KMS-11 (cell line): ENCODE results near the gene MFAP4.

Experiments used
- H2AFZ ChIP-seq: fragments of 200-600 bp; sonication (generic); 2 replicates; pipeline ENCODE4 v1.6.1; 2016; ENCODE audit warnings: antibody characterized with exemption, mixed run types, low read depth
- H3K27ac ChIP-seq: fragments of 200-600 bp; sonication (generic); 2 replicates; pipeline ENCODE4 v1.6.1; 2016; ENCODE audit warnings: mild to moderate bottlenecking, mixed run types
- H3K27me3 ChIP-seq: fragments of 200-600 bp; sonication (generic); 2 replicates; pipeline ENCODE4 v1.6.1; 2017; ENCODE audit warnings: mild to moderate bottlenecking, low read depth, mixed run types, moderate library complexity; ENCODE audit not compliant: insufficient read depth
- H3K36me3 ChIP-seq: fragments of 200-600 bp; sonication (generic); 2 replicates; pipeline ENCODE4 v1.6.1; 2017; ENCODE audit warnings: mild to moderate bottlenecking, mixed run types; ENCODE audit not compliant: insufficient read depth
- H3K4me1 ChIP-seq: fragments of 200-600 bp; sonication (generic); 2 replicates; pipeline ENCODE4 v1.6.1; 2016; ENCODE audit warnings: mild to moderate bottlenecking, low read depth, mixed run types; ENCODE audit not compliant: poor library complexity, severe bottlenecking
- H3K4me2 ChIP-seq: fragments of 200-600 bp; sonication (generic); 2 replicates; pipeline ENCODE4 v1.7.0; 2016; ENCODE audit warnings: mild to moderate bottlenecking, mixed run types
- H3K4me3 ChIP-seq: fragments of 200-600 bp; sonication (generic); IDR thresholded peaks from 2 replicates; pipeline ENCODE4 v1.6.1; 2017; ENCODE audit warnings: low read depth, low read length, mixed read lengths; ENCODE audit not compliant: insufficient read depth
- H3K79me2 ChIP-seq: fragments of 200-600 bp; sonication (generic); 2 replicates; pipeline ENCODE4 v1.6.1; 2016; ENCODE audit warnings: low read depth, mixed run types; ENCODE audit not compliant: insufficient read depth
- H3K9ac ChIP-seq: fragments of 200-600 bp; sonication (generic); 2 replicates; pipeline ENCODE4 v1.6.1; 2016; ENCODE audit warnings: mild to moderate bottlenecking, mixed run types
- H4K20me1 ChIP-seq: fragments of 200-600 bp; sonication (generic); 2 replicates; pipeline ENCODE4 v1.6.1; 2016; ENCODE audit warnings: mild to moderate bottlenecking, mixed run types; ENCODE audit not compliant: insufficient read depth
- TF ChIP-seq, protein P1 (sequence below): fragments of 200-600 bp; sonication (generic); conservative IDR thresholded peaks from 2 replicates; pipeline ENCODE4 v1.6.1; 2017; ENCODE audit warnings: low read depth, mild to moderate bottlenecking, antibody characterized with exemption, low read length, moderate library complexity, mixed read lengths

The MFAP4 gene

DNA sequence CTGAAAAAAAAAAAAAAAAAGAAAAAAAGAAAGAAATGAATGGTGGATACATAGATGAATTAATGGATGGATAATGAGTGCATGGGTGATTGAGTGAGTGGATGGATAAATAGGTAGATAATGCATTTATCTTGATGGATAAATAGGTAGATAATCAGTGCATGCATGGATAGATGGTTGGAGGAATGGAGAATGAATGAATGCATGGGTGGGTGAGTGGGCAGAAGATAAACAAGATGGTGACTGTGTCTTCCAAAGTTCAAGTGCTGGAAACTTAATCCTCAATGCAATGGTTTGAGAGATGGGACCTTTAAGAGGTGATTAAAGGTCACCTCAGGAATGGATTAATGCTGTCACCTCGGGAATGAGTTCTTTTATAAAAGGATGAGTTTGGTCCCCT, 17.3 kb upstream of the MFAP4 start:
- Histone ChIP-seq H3K27me3 (no peaks in the 10 kb centered on the region), H2AFZ (no peak overlapping the region), H3K4me1 (no peaks in the 10 kb centered on the region), H3K36me3 (no peaks in the 10 kb centered on the region), H3K9ac (no peak overlapping the region), H4K20me1 (no peaks in the 10 kb centered on the region), H3K27ac (no peak overlapping the region), H3K79me2 (no peaks in the 10 kb centered on the region), H3K4me2 (no peak overlapping the region), H3K4me3 (no peak overlapping the region)
- TF ChIP-seq, protein P1, sequence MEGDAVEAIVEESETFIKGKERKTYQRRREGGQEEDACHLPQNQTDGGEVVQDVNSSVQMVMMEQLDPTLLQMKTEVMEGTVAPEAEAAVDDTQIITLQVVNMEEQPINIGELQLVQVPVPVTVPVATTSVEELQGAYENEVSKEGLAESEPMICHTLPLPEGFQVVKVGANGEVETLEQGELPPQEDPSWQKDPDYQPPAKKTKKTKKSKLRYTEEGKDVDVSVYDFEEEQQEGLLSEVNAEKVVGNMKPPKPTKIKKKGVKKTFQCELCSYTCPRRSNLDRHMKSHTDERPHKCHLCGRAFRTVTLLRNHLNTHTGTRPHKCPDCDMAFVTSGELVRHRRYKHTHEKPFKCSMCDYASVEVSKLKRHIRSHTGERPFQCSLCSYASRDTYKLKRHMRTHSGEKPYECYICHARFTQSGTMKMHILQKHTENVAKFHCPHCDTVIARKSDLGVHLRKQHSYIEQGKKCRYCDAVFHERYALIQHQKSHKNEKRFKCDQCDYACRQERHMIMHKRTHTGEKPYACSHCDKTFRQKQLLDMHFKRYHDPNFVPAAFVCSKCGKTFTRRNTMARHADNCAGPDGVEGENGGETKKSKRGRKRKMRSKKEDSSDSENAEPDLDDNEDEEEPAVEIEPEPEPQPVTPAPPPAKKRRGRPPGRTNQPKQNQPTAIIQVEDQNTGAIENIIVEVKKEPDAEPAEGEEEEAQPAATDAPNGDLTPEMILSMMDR = no peak

DNA sequence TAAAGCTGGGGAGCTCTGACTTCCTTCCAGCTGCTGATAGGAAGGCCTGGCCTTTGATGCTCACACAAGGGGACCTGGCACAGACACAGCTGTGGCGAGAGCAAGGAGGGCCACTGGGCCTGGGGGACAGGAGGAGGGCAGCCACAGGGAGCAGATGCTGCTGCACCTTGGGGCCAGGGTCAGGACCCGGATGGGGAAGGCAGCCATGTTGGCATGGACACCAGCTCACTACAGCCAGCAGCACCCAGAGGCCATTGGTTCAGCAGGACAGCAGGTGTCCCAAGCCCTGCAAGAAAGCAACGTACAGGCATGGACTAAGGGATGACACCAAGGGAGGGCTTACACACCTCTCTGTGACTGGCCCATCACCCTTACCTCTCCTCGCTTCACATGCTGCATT, 16.0 kb upstream of the MFAP4 start:
- Histone ChIP-seq H2AFZ (no peak overlapping the region), H4K20me1 (no peaks in the 10 kb centered on the region), H3K9ac (no peak overlapping the region), H3K27me3 (no peaks in the 10 kb centered on the region), H3K36me3 (no peaks in the 10 kb centered on the region), H3K4me1 (no peaks in the 10 kb centered on the region), H3K4me2 (no peak overlapping the region), H3K27ac (no peak overlapping the region), H3K79me2 (no peaks in the 10 kb centered on the region), H3K4me3 (no peak overlapping the region)
- TF ChIP-seq, protein P1 = no peak

DNA sequence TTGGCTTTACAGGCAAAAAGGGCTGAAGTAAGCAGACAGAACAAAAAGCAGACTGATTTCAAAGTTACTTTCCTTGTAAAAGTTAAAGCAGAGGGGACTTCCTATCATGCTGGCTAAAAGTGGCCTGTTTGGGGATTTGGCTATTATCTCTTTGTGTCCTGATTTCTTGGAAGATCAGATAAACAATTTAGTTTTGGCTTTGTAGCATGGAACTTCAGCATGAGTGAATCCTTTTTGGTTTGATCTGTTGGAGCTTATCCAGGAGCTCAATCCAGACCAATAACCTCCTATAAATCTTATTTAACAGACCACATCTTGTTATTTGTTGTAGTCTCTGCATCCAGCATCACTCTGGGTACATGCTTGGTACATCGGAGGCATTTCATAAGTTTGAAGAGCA, 15.2 kb upstream of the MFAP4 start:
- TF ChIP-seq, protein P1 = no peak
- H3K27ac ChIP-seq = no peak overlapping the region
- H3K79me2 ChIP-seq = no peaks in the 10 kb centered on the region
- H4K20me1 ChIP-seq = no peaks in the 10 kb centered on the region
- H2AFZ ChIP-seq = no peak overlapping the region
- H3K36me3 ChIP-seq = no peaks in the 10 kb centered on the region
- no peak overlapping the region for H3K4me3 ChIP-seq
- no peaks in the 10 kb centered on the region for H3K4me1 ChIP-seq
- H3K27me3 ChIP-seq = no peaks in the 10 kb centered on the region
- H3K9ac ChIP-seq = no peak overlapping the region
- no peak overlapping the region for H3K4me2 ChIP-seq

DNA sequence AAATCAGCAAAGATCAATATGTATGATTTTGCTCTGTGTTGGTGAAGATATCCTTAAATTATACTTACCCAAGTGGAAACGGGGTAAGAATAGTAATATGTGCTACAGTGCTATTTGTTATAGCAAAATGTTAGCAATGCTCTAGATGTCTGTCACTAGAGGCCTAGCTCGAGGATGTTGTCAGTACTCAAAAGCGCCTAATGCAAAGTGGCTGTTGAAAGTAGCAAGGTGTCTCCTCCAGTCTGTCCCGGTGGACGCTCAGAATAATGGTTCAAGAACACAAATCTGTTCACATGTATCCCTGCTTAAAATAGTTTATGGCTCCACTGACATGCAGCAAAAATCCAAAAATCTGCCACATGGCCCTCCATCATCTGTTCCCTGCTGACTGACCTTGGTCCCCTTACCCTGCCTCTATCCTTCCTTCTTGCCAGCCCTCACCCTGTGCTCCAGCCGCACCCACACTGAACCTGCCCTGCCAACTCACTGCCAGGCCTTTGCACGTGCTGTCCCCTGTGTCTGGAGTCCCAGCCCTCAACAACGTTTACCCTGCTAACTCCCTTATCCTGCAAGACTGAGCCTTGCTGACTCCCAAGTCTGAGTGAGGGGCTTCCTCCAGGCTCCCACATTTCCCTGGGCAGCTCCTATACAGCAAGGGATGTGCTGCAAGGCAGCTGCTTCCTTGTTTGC, 14.5 kb upstream of the MFAP4 start:
- Histone ChIP-seq H3K4me1 (no peaks in the 10 kb centered on the region), H4K20me1 (no peaks in the 10 kb centered on the region), H2AFZ (no peak overlapping the region), H3K27me3 (no peaks in the 10 kb centered on the region), H3K4me2 (no peak overlapping the region), H3K9ac (no peak overlapping the region), H3K79me2 (no peaks in the 10 kb centered on the region), H3K4me3 (no peak overlapping the region), H3K27ac (no peak overlapping the region), H3K36me3 (no peaks in the 10 kb centered on the region)
- TF ChIP-seq, protein P1 = no peak
